Measurements from ENCODE around the gene SPRY2. TPM values are rescaled to one million over a fixed set of nuclear protein-coding genes. Genes with fewer than 3 reads are reported as not detected.

The SPRY2 gene
- total and polyA plus RNA-seq, 2 of the 13 experiments (the other 11 are each of a cell fraction or from before 2014, with no cell fraction given): 7.4 to 25.1 TPM

DNA sequence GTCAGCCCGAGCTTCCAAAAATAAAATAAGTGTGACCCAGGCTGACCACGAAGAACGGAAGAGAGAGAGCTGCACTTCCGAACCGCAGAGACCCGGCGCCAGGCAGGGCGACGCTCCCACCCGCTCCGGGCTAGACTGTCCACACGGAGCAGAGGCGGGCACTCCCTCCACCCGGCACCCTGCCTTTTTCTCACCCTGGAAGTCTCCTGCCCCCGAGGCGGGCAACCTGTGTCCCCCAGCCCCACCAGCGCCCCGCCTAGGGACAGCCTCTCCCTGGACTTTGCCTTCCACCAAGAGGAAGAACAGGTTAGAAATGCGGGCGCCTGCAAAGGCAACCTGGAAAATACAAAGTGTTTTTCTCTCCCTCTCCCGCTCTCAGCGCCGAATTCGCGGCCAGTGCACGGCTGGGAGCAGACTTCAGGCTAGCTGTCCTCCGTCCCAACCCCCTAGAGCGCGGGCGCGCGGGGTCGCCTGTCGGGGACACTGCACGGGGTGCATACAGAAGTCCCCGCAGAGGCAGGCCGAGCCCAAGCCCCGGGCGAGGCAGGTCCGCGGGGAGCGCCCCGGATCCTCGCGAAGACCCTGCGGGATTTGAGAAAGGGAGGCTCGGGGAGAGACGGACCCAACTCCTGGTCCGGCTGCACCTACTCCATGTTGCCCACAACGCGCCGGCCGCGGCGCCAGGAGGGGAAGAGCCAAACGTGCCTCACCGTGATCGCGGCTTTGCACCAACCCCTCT lies 845 bp downstream of the SPRY2 start (continued):
- TF ChIP-seq, protein P1, sequence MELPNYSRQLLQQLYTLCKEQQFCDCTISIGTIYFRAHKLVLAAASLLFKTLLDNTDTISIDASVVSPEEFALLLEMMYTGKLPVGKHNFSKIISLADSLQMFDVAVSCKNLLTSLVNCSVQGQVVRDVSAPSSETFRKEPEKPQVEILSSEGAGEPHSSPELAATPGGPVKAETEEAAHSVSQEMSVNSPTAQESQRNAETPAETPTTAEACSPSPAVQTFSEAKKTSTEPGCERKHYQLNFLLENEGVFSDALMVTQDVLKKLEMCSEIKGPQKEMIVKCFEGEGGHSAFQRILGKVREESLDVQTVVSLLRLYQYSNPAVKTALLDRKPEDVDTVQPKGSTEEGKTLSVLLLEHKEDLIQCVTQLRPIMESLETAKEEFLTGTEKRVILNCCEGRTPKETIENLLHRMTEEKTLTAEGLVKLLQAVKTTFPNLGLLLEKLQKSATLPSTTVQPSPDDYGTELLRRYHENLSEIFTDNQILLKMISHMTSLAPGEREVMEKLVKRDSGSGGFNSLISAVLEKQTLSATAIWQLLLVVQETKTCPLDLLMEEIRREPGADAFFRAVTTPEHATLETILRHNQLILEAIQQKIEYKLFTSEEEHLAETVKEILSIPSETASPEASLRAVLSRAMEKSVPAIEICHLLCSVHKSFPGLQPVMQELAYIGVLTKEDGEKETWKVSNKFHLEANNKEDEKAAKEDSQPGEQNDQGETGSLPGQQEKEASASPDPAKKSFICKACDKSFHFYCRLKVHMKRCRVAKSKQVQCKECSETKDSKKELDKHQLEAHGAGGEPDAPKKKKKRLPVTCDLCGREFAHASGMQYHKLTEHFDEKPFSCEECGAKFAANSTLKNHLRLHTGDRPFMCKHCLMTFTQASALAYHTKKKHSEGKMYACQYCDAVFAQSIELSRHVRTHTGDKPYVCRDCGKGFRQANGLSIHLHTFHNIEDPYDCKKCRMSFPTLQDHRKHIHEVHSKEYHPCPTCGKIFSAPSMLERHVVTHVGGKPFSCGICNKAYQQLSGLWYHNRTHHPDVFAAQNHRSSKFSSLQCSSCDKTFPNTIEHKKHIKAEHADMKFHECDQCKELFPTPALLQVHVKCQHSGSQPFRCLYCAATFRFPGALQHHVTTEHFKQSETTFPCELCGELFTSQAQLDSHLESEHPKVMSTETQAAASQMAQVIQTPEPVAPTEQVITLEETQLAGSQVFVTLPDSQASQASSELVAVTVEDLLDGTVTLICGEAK (IDR thresholded peaks at IDR 0.05): no peak
- TF ChIP-seq, protein P1 (CRISPR knock-in tag; IDR thresholded peaks at IDR 0.05): no peak
- TF ChIP-seq SMAD3 (CRISPR knock-in tag; IDR thresholded peaks at IDR 0.05) (no peak), POLR2AphosphoS5 (IDR thresholded peaks at IDR 0.05; ENCODE audit: low read depth, low read length) (peak; percentile 32; the same call in 1 of the 2 replicates), SRSF9 (IDR thresholded peaks at IDR 0.05; ENCODE audit: borderline replicate concordance, insufficient read depth, low read depth, low read length, poor library complexity, severe bottlenecking) (no peak), TCF7 (IDR thresholded peaks at IDR 0.05; ENCODE audit: low read depth) (no peak), CREB1 (IDR thresholded peaks at IDR 0.05) (no peak), CREB1 (CRISPR knock-in tag; IDR thresholded peaks at IDR 0.05) (no peak), POLR2A (IDR thresholded peaks at IDR 0.05; ENCODE audit: insufficient read depth in 1 of 2, low read depth in 2 of 2, low read length in 2 of 2) (no peak), ZNF891 (CRISPR knock-in tag; IDR thresholded peaks at IDR 0.05) (peak; percentile 48; the same call in 1 of the 2 replicates), ZNF773 (CRISPR knock-in tag; IDR thresholded peaks at IDR 0.05; ENCODE audit: borderline replicate concordance) (no peak), PHB2 (IDR thresholded peaks at IDR 0.05; ENCODE audit: partially characterized antibody) (no peak)
- TF ChIP-seq, protein P2, sequence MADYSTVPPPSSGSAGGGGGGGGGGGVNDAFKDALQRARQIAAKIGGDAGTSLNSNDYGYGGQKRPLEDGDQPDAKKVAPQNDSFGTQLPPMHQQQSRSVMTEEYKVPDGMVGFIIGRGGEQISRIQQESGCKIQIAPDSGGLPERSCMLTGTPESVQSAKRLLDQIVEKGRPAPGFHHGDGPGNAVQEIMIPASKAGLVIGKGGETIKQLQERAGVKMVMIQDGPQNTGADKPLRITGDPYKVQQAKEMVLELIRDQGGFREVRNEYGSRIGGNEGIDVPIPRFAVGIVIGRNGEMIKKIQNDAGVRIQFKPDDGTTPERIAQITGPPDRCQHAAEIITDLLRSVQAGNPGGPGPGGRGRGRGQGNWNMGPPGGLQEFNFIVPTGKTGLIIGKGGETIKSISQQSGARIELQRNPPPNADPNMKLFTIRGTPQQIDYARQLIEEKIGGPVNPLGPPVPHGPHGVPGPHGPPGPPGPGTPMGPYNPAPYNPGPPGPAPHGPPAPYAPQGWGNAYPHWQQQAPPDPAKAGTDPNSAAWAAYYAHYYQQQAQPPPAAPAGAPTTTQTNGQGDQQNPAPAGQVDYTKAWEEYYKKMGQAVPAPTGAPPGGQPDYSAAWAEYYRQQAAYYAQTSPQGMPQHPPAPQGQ (CRISPR knock-in tag; IDR thresholded peaks at IDR 0.05; ENCODE audit: borderline replicate concordance): no peak
- TF ChIP-seq, protein P3, sequence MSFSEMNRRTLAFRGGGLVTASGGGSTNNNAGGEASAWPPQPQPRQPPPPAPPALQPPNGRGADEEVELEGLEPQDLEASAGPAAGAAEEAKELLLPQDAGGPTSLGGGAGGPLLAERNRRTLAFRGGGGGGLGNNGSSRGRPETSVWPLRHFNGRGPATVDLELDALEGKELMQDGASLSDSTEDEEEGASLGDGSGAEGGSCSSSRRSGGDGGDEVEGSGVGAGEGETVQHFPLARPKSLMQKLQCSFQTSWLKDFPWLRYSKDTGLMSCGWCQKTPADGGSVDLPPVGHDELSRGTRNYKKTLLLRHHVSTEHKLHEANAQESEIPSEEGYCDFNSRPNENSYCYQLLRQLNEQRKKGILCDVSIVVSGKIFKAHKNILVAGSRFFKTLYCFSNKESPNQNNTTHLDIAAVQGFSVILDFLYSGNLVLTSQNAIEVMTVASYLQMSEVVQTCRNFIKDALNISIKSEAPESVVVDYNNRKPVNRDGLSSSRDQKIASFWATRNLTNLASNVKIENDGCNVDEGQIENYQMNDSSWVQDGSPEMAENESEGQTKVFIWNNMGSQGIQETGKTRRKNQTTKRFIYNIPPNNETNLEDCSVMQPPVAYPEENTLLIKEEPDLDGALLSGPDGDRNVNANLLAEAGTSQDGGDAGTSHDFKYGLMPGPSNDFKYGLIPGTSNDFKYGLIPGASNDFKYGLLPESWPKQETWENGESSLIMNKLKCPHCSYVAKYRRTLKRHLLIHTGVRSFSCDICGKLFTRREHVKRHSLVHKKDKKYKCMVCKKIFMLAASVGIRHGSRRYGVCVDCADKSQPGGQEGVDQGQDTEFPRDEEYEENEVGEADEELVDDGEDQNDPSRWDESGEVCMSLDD (CRISPR knock-in tag; IDR thresholded peaks at IDR 0.05; ENCODE audit: borderline replicate concordance): no peak

Data from HepG2 (cell line).